RPMI7951 (cell line): Measurements from ENCODE around the gene DNAL4. TPM values are rescaled to one million over a fixed set of nuclear protein-coding genes. Genes with fewer than 3 reads are reported as not detected.
A peak's percentile ranks its signal among the peaks of the same experiment; 100 is the strongest.
"Not testable (repeated sequence)": the region's sequence is repeated elsewhere in the genome, so short reads cannot be mapped to it uniquely, and the experiment has no call there.

Experiments
- DNase-seq: peaks from one replicate; pipeline ENCODE4 v3.0.0-alpha.2; 2012; ENCODE audit warnings: low read depth
- total RNA-seq: library from RNA; depleted of rRNA; stranded (reverse); fragments of >200 nt; shearing (Covaris generic); gene quantifications from 2 replicates; pipeline ENCODE4 v1.2.3, GENCODE V29; 2014

The DNAL4 gene
- total RNA-seq, 1 experiment from 2014 or later, result 9.5 TPM

- no peak for DNase-seq
These were observed 33.6 kb upstream of the DNAL4 start for GRCh38 chr22:38827510-38827909.

- no peak for DNase-seq
These were observed 32.9 kb upstream of the DNAL4 start for GRCh38 chr22:38826801-38827200.

GRCh38 chr22:38826386-38826785 is 32.4 kb upstream of the DNAL4 start:
- DNase-seq, result no peak

GRCh38 chr22:38824585-38824984 is 30.6 kb upstream of the DNAL4 start:
- peak; percentile 68 for DNase-seq

- DNase-seq, result no peak
These were observed 29.7 kb upstream of the DNAL4 start for GRCh38 chr22:38823637-38824036.

- DNase-seq, result no peak
These were observed 29.1 kb upstream of the DNAL4 start for GRCh38 chr22:38823076-38823475.

GRCh38 chr22:38820020-38820419 is 26.1 kb upstream of the DNAL4 start:
- DNase-seq, result no peak

GRCh38 chr22:38819387-38819940 is 25.5 kb upstream of the DNAL4 start:
- no peak for DNase-seq

- no peak for DNase-seq
These were observed 23.3 kb upstream of the DNAL4 start for GRCh38 chr22:38817196-38817595.

- no peak for DNase-seq
These were observed 21.9 kb upstream of the DNAL4 start for GRCh38 chr22:38815842-38816241.

- DNase-seq, result no peak
These were observed 17.3 kb upstream of the DNAL4 start for GRCh38 chr22:38811241-38811640.

- DNase-seq, result not testable (repeated sequence)
These were observed 11.2 kb upstream of the DNAL4 start for GRCh38 chr22:38805041-38805593.

- DNase-seq, result peak; percentile 90
These were observed 8.8 kb upstream of the DNAL4 start for GRCh38 chr22:38802671-38803121.

- peak; percentile 71 for DNase-seq
These were observed 5.5 kb upstream of the DNAL4 start for GRCh38 chr22:38799265-38800002.

GRCh38 chr22:38798496-38798895 is 4.6 kb upstream of the DNAL4 start:
- no peak for DNase-seq

GRCh38 chr22:38796262-38796957 is 2.5 kb upstream of the DNAL4 start:
- peak; percentile 26 for DNase-seq

GRCh38 chr22:38795569-38795968 is 1.6 kb upstream of the DNAL4 start:
- DNase-seq, result no peak

- no peak for DNase-seq
These were observed 626 bp downstream of the DNAL4 start for GRCh38 chr22:38793317-38793716.

- DNase-seq, result peak; percentile 57
These were observed 1.1 kb downstream of the DNAL4 start for GRCh38 chr22:38792833-38793232.

- no peak for DNase-seq
These were observed 4.3 kb downstream of the DNAL4 start for GRCh38 chr22:38789606-38790005.

GRCh38 chr22:38788846-38789245 is 5.1 kb downstream of the DNAL4 start:
- DNase-seq, result no peak

GRCh38 chr22:38788021-38788816 is 5.7 kb downstream of the DNAL4 start:
- peak; percentile 97 for DNase-seq
